Adipose tissue (tissue), 3 donors: Measurements from ENCODE around the gene LRTM2. TPM values are rescaled to one million over a fixed set of nuclear protein-coding genes. Genes with fewer than 3 reads are reported as not detected.

ENCODE experiments used
- H3K27ac ChIP-seq: one replicate; pipeline ENCODE4 v1.5.1; 2013; ENCODE audit warnings: low read depth, low read length
- WGBS, 3 donors: extraction: QIAGEN DNeasy Blood & Tissue Kit; methylation state at CpG; one replicate each; pipeline ENCODE4 v1.1.7; 2013; 5-methylcytosine and 5-hydroxymethylcytosine counted together
- polyA plus RNA-seq, 3 donors: library from polyadenylated mRNA; stranded (reverse); fragments of 200-250 nt; gene quantifications; one replicate each; pipeline ENCODE4 v1.2.3, GENCODE V29; 2013
- donor health status: healthy with polysubstance abuse.
- donor health status: Bipolar disorder and iron deficiency.
- donor health status: healthy.

LRTM2 gene
- polyA plus RNA-seq, 3 donors, result not detected

- no peak overlapping the region for H3K27ac ChIP-seq
- 81 to 91% (median 82%) methylated on average over 7 of the region's 7 CpGs for WGBS, 3 donors
Measured at GRCh38 chr12:1872448-1872847, 52.1 kb downstream of the LRTM2 start.

DNA sequence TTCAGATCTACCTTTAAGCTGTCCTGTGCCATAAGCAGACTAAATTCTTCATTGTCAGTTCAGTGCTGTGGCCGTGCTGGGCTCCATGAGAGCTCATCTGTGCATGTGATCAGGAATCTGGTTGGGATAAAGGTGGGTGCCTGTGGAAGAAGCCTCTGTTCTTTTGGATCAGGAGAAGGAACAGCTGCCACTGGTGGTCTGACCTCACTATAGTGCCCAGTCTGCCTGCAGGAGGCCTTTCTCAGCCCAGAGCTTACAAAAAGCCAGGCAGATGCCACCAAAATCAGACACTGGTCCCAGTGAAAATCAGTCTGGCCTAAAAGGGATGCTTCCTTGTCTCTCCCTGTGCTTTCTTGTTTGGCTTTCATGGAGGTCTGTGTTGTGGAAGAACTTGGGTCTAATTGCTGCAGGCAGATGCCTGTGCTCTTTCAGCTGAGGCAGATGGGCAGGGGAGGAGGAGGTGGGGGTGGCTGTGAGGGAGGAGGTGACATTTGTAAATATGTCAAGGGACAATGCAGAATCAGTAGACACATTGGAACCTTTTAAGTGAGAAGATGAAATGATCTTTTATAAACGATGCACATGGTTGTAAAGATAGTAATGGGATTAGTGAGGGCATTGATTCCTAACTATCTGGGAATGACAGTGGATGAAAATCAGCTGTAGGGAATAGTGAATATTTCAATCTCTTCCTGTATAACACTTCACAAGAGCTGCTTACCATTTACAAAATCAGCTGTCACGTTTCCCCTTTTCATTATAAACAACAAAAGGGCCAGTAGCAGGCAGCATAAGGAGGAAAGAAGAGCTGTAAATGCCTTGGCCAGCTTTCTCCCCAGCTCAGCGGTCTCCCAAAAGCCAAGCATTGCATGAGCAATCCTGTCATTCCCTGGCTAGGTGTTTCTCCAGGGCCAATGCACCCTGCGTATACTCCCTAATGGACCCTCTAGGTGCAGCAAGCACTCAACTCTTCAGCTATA lies 53.5 kb downstream of the LRTM2 start:
- H3K27ac ChIP-seq, result no peak overlapping the region
- WGBS, 3 donors, result 70 to 77% (median 72%) methylated on average over 5 of the region's 5 CpGs

GRCh38 chr12:1875608-1876007 lies 55.2 kb downstream of the LRTM2 start:
- WGBS, 3 donors, result 44 to 79% (median 72%) methylated on average over 6 of the region's 6 CpGs
- no peak overlapping the region for H3K27ac ChIP-seq

DNA sequence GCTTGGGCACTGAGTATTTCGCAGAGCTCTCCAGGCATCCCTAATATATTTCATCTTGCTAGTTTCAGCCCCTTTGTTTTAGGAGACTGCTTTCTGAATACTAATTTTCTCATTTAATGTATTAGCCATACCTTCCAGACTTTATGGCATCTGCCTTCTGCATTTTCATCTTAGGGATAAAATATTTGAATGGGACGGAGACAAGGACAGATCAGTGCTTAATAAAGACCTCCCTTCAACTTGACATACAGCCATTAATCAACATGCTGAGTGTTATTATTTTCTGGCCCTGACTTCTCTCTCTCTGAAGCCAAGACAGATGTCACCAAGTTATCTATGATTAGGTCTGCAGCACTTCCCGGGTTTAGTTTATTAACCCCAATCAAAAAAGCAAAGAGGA lies 55.7 kb downstream of the LRTM2 start:
- no peak overlapping the region for H3K27ac ChIP-seq
- WGBS, 3 donors, result 48 to 87% (median 77%) methylated on average over 3 of the region's 3 CpGs

DNA sequence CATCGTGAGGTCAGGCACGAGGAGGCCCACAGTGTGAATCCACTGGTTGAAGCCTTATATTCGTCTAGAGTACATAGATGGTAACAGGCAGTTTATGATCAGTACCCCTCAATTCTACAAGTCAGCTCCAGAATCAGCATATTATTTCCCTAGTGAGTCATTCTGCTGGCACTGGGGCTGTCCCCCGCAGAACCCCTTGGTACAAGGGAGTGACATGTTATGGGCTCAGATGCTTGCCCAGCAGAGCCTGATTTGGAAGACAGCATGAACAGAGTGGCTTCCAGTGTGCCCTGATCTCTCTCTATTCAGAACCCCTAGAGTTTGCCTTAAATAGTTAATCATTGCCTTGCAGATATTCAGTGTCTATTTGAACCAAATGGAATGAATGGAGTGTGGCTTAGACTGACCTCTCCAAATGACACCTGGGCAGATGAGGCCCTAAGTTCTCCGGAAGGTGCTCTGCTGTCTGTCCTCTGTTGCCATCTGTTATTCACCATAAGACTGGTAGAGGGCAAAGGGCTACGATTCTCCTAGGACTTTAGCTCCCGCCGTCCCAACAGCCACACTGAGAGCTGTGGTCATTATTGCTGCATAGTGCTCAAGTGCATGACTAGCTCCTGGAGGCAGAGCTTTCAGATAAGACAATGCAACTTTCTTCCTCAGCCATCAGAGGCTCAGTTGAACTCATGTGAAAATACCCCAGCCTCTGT lies 57.0 kb downstream of the LRTM2 start:
- no peak overlapping the region for H3K27ac ChIP-seq
- 78 to 89% (median 87%) methylated on average over 8 of the region's 8 CpGs for WGBS, 3 donors

- no peak overlapping the region for H3K27ac ChIP-seq
- 82 to 92% (median 88%) methylated on average over 10 of the region's 10 CpGs for WGBS, 3 donors
Measured at GRCh38 chr12:1878214-1878613, 57.8 kb downstream of the LRTM2 start.

GRCh38 chr12:1878695-1879094 lies 58.3 kb downstream of the LRTM2 start:
- WGBS, 3 donors, result 67 to 79% (median 71%) methylated on average over 5 of the region's 5 CpGs
- H3K27ac ChIP-seq, result no peak overlapping the region

GRCh38 chr12:1879633-1880032 lies 59.3 kb downstream of the LRTM2 start:
- WGBS, 3 donors, result 91 to 93% (median 91%) methylated on average over 10 of the region's 10 CpGs
- no peak overlapping the region for H3K27ac ChIP-seq

GRCh38 chr12:1880153-1880845 lies 59.9 kb downstream of the LRTM2 start:
- H3K27ac ChIP-seq, result no peak overlapping the region
- WGBS, 3 donors, result 83 to 89% (median 83%) methylated on average over 18 of the region's 18 CpGs

DNA sequence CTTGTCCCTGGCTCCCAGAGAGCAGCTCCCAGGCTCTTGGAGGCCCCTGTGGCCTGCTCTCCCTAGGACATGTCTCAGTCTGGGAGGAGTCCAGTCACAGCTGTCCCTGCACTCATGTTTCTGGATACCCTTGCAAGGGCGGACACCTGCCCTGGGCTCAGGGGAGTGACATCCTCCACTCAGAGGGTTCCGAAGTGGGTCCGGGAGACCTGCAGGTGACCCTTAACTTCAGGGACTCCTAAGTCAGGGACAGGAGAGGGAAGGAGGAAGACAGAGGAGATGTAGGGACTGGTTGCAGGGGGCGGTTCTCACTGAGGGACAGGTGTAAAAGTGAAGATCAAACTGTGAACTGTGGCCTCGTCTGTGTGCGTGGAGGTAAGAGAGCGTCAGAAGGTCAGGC lies 60.5 kb downstream of the LRTM2 start:
- 90 to 96% (median 91%) methylated on average over 7 of the region's 7 CpGs for WGBS, 3 donors
- H3K27ac ChIP-seq, result no peak overlapping the region

DNA sequence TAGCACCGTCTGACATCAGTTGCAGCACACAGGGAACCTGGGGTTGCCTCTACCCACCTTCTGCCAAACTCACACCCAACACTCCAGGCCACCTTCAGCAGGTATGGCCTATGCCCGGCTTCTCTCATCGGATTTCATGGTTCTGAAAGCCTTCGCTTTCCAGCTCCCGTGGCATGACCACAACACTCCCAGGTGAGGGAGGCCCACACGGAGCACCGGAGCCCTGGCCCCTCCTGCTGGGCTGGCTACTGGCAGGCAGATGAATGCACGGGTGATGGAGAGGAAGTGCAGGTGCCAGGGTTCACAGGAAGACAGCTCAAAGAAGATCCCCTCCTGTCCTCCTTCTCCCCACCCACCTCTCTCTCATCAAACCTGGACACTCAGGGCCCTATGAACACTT lies 60.9 kb downstream of the LRTM2 start:
- no peak overlapping the region for H3K27ac ChIP-seq
- WGBS, 3 donors, result 75 to 90% (median 79%) methylated on average over 8 of the region's 8 CpGs

DNA sequence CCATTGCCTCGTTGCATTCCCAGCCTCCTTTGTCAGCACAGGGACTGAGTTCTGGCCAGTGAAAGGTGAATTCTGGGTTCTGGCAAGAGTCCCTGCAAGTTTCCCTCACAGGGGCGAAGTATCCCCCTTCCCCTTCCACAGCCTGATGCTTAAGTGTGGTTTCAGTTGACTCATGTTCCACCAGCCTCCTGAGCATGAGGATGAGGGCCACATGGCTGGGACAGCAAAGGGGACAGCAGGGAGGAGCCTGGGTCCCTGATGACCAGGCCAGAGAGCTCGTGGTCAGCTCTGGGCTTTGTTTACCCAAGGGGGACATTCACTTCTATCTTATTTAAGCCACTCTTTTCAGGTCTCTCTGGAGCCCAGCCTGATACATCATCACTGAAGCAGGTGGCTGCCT lies 61.6 kb downstream of the LRTM2 start:
- 48 to 69% (median 57%) methylated on average over 3 of the region's 3 CpGs for WGBS, 3 donors
- H3K27ac ChIP-seq, result no peak overlapping the region

GRCh38 chr12:1882405-1882804 lies 62.0 kb downstream of the LRTM2 start:
- 68 to 80% (median 75%) methylated on average over 8 of the region's 8 CpGs for WGBS, 3 donors
- no peak overlapping the region for H3K27ac ChIP-seq

- 81 to 88% (median 82%) methylated on average over 19 of the region's 19 CpGs for WGBS, 3 donors
- H3K27ac ChIP-seq, result no peak overlapping the region
Measured at GRCh38 chr12:1882850-1883470, 62.6 kb downstream of the LRTM2 start.

GRCh38 chr12:1883513-1883912 lies 63.1 kb downstream of the LRTM2 start:
- WGBS, 3 donors, result 76 to 84% (median 83%) methylated on average over 8 of the region's 8 CpGs
- no peak overlapping the region for H3K27ac ChIP-seq

DNA sequence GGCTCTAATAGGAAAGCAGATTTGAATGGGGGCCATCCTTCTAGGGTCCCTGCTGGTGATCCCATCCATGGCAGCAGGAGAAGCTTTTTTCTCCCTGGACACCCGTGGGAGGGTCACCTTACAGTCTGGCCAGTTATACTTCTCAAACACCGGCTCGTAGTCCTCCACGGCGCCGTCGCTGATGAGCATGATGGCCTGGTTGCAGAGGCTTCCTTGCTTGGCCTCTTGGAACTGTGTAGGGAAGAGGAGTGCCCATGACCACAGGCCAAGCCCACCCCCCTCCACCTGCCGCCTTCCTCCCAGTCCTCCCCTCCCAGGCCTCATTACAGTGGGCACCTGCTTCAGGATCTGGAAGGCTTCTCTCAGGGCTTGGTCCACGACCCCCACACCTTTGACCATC lies 64.3 kb downstream of the LRTM2 start:
- no peak overlapping the region for H3K27ac ChIP-seq
- 91 to 92% (median 92%) methylated on average over 9 of the region's 9 CpGs for WGBS, 3 donors

DNA sequence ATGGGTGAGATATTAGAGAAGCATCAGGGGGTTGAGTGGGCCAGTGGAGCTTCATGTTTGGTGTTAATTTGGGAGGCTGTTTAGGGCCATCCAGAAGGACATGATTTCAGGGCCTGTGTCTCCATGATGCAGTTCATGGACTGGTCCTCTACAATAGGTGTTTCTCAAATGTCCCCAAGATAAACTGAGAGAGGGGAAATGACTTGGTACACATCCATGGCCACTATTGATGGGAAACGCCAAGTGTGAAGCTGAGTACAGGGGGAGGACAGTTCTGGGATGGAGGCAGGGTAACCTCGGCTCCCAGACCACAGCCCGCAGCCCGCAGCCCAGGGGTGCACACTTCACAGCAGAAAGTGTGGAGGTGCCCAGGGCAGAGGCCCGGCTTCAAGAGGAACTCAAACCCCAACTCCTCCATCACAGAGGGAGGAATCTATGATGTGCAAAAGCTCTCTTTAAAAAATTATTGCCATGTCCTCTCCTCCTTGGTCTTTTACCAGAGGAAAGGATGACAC lies 64.8 kb downstream of the LRTM2 start:
- WGBS, 3 donors, result 87 to 96% (median 95%) methylated on average over 5 of the region's 5 CpGs
- no peak overlapping the region for H3K27ac ChIP-seq

DNA sequence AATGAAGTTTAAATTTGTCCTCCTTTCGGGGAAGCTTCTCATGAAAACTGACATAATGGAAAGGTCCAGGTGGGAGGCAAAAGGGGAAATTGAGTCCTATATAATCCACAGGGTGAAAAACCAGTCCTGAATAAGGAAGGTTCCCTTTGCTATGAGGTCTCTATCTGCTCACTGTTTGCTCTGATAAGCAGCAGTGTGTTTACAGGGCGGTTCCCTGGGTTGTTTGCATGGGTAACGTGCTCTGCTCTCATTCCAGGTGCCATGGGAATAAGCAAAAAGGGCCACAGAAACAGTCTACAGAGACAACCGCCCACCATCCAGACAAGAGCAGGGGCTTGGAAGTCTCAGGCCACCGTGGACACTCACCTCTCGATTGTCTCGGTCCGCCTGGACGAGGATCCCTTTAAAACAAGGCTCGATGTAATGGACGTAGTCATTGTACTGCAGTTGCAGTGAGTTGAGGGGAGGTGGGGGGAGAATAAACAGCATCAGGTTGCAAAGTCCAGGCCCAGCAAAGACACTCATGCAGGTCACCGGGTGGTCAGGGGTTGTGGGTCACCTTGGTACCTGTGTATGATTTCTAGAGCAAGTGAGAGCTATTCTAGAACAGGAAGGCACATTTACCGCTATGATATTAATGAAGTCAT lies 65.4 kb downstream of the LRTM2 start:
- 64 to 84% (median 77%) methylated on average over 13 of the region's 13 CpGs for WGBS, 3 donors
- no peak overlapping the region for H3K27ac ChIP-seq
